Hematopoietic multipotent progenitor cell treated with erythropoietin and hydrocortisone succinate and interleukin-3 and kit ligand, for 6 days (in vitro differentiated cells): ENCODE results near the gene AUNIP.
A peak's percentile ranks its signal among the peaks of the same experiment; 100 is the strongest.

Experiments
- DNase-seq: peaks from one replicate; pipeline ENCODE4 v3.0.0-alpha.2; 2015

AUNIP gene

GRCh38 chr1:25807480-25808390, 51.5 kb downstream of the AUNIP start:
- DNase-seq: no peak

GRCh38 chr1:25806418-25806817, 52.8 kb downstream of the AUNIP start:
- no peak for DNase-seq

GRCh38 chr1:25805863-25806225, 53.4 kb downstream of the AUNIP start:
- no peak for DNase-seq

- no peak for DNase-seq
Measured at GRCh38 chr1:25804964-25805862, 54.0 kb downstream of the AUNIP start.

- no peak for DNase-seq
Measured at GRCh38 chr1:25804244-25804963, 54.9 kb downstream of the AUNIP start.

GRCh38 chr1:25803368-25803767, 55.9 kb downstream of the AUNIP start:
- DNase-seq: no peak

GRCh38 chr1:25802915-25803314, 56.3 kb downstream of the AUNIP start:
- DNase-seq: peak; percentile 73

GRCh38 chr1:25800703-25801377, 58.4 kb downstream of the AUNIP start:
- no peak for DNase-seq

- DNase-seq: peak; percentile 49
Measured at GRCh38 chr1:25799935-25800702, 59.1 kb downstream of the AUNIP start, which contains the start of gene SELENON. SELENON (plus strand) TSS chr1:25800193; CDS start chr1:25800231, 38 bp downstream.

- no peak for DNase-seq
Measured at GRCh38 chr1:25799352-25799934, 59.8 kb downstream of the AUNIP start.

- no peak for DNase-seq
Measured at GRCh38 chr1:25798666-25799351, 60.4 kb downstream of the AUNIP start.

- peak; percentile 82 for DNase-seq
Measured at GRCh38 chr1:25797939-25798338, 61.3 kb downstream of the AUNIP start.

GRCh38 chr1:25796811-25797458, 62.3 kb downstream of the AUNIP start:
- DNase-seq: peak; percentile 89

- no peak for DNase-seq
Measured at GRCh38 chr1:25795946-25796810, 63.1 kb downstream of the AUNIP start.

- no peak for DNase-seq
Measured at GRCh38 chr1:25795211-25795610, 64.0 kb downstream of the AUNIP start.

GRCh38 chr1:25794325-25794724, 64.9 kb downstream of the AUNIP start:
- DNase-seq: no peak

- no peak for DNase-seq
Measured at GRCh38 chr1:25793585-25794170, 65.6 kb downstream of the AUNIP start.

GRCh38 chr1:25792115-25792514, 67.1 kb downstream of the AUNIP start:
- no peak for DNase-seq

GRCh38 chr1:25790472-25790871, 68.8 kb downstream of the AUNIP start:
- DNase-seq: no peak
